Smooth muscle cell (in vitro differentiated cells): Measurements from ENCODE around the gene PROK2. TPM values are rescaled to one million over a fixed set of nuclear protein-coding genes. Genes with fewer than 3 reads are reported as not detected.

ENCODE experiments used
- DNase-seq: peaks from one replicate; lab custom pipeline; 2025; ENCODE audit not compliant: unreplicated experiment; lab: John Stamatoyannopoulos, UW
- H2AFZ ChIP-seq: fragments of 200-600 bp; sonication (generic); 2 replicates; pipeline ENCODE4 v1.6.0; 2016; ENCODE audit warnings: antibody characterized with exemption, low read depth, mild to moderate bottlenecking
- H3F3A ChIP-seq: fragments of 200-600 bp; sonication (generic); 2 replicates; pipeline ENCODE4 v1.6.0; 2017; ENCODE audit warnings: antibody characterized with exemption, low read depth
- H3K27ac ChIP-seq: fragments of 200-600 bp; sonication (generic); 2 replicates; pipeline ENCODE4 v1.5.1; 2016; ENCODE audit warnings: low read depth, mild to moderate bottlenecking
- H3K27me3 ChIP-seq: fragments of 200-600 bp; sonication (generic); 2 replicates; pipeline ENCODE4 v1.6.1; 2016; ENCODE audit warnings: low read depth, mild to moderate bottlenecking
- H3K36me3 ChIP-seq: fragments of 200-600 bp; sonication (generic); 2 replicates; pipeline ENCODE4 v1.5.1; 2016; ENCODE audit warnings: low read depth
- H3K4me1 ChIP-seq: fragments of 200-600 bp; sonication (generic); 2 replicates; pipeline ENCODE4 v1.5.1; 2016; ENCODE audit warnings: low read depth
- H3K4me2 ChIP-seq: fragments of 200-600 bp; sonication (generic); 2 replicates; pipeline ENCODE4 v1.6.0; 2016; ENCODE audit warnings: mild to moderate bottlenecking
- H3K4me3 ChIP-seq: fragments of 200-600 bp; sonication (generic); 2 replicates; pipeline ENCODE4 v1.5.1; 2016; ENCODE audit warnings: mild to moderate bottlenecking
- H3K79me2 ChIP-seq: fragments of 200-600 bp; sonication (generic); 2 replicates; pipeline ENCODE4 v1.6.0; 2016; ENCODE audit warnings: low read depth, mild to moderate bottlenecking
- H3K9ac ChIP-seq: fragments of 200-600 bp; sonication (generic); 2 replicates; pipeline ENCODE4 v1.6.0; 2016; ENCODE audit warnings: low read depth
- H3K9me3 ChIP-seq: fragments of 200-600 bp; sonication (generic); replicated peaks from 2 replicates; pipeline ENCODE4 v1.5.1; 2016; ENCODE audit warnings: low read depth
- H4K20me1 ChIP-seq: fragments of 200-600 bp; sonication (generic); 2 replicates; pipeline ENCODE4 v1.6.0; 2016; ENCODE audit warnings: low read depth
- CTCF ChIP-seq: fragments of 200-600 bp; sonication (generic); IDR thresholded peaks from 2 replicates; pipeline ENCODE4 v1.5.1; 2017; ENCODE audit warnings: borderline replicate concordance, mild to moderate bottlenecking, antibody characterized with exemption; ENCODE audit not compliant: insufficient read depth, poor library complexity, severe bottlenecking
- WGBS: methylation state at CpG from one replicate; pipeline ENCODE4 v1.1.7; 2016; ENCODE audit warnings: low lambda C conversion rate; 5-methylcytosine and 5-hydroxymethylcytosine counted together
- polyA plus RNA-seq: library from polyadenylated mRNA; unstranded; fragments of >200 nt; fragmentation: Nextera tagmentation; extraction: Ambion mirVana; gene quantifications from 2 replicates; pipeline ENCODE4 v1.2.1, GENCODE V29; 2016
- total RNA-seq: library from RNA; depleted of rRNA; stranded (reverse); fragments of >200 nt; gene quantifications from 2 replicates; pipeline ENCODE4 v1.2.3, GENCODE V29; 2014

The PROK2 gene
- total and polyA plus RNA-seq, 2 experiments from 2014 or later, result not detected

GRCh38 chr3:71796290-71796689, 11.3 kb upstream of the PROK2 start:
- no peak overlapping the region for H2AFZ ChIP-seq
- peaks cover 40% of the 10 kb centered on the region for H3K27me3 ChIP-seq
- H3K4me2 ChIP-seq, result no peak overlapping the region
- no peaks in the 10 kb centered on the region for H3K36me3 ChIP-seq
- no peaks in the 10 kb centered on the region for H3K4me1 ChIP-seq
- H3F3A ChIP-seq, result no peaks in the 10 kb centered on the region
- TF ChIP-seq CTCF, result no peak
- no peak overlapping the region for H3K27ac ChIP-seq
- WGBS, result 83% methylated on average over 3 of the region's 3 CpGs
- DNase-seq, result no peak
- H3K79me2 ChIP-seq, result no peaks in the 10 kb centered on the region
- H3K9ac ChIP-seq, result no peak overlapping the region
- H3K9me3 ChIP-seq, result no peaks in the 10 kb centered on the region
- H3K4me3 ChIP-seq, result no peak overlapping the region
- no peaks in the 10 kb centered on the region for H4K20me1 ChIP-seq

- H3K4me1 ChIP-seq, result no peaks in the 10 kb centered on the region
- H3K9ac ChIP-seq, result no peak overlapping the region
- H3K4me2 ChIP-seq, result no peak overlapping the region
- H3K4me3 ChIP-seq, result no peak overlapping the region
- no peaks in the 10 kb centered on the region for H3K79me2 ChIP-seq
- peaks cover 21% of the 10 kb centered on the region for H3K27me3 ChIP-seq
- DNase-seq, result no peak
- no peaks in the 10 kb centered on the region for H3K9me3 ChIP-seq
- no peak for TF ChIP-seq CTCF
- no peaks in the 10 kb centered on the region for H3K36me3 ChIP-seq
- no peak overlapping the region for H3K27ac ChIP-seq
- no peaks in the 10 kb centered on the region for H3F3A ChIP-seq
- 56% methylated on average over 1 of the region's 1 CpG for WGBS
- no peak overlapping the region for H2AFZ ChIP-seq
- H4K20me1 ChIP-seq, result no peaks in the 10 kb centered on the region
Measured at GRCh38 chr3:71791634-71792033, 6.7 kb upstream of the PROK2 start.

GRCh38 chr3:71789922-71790321, 5.0 kb upstream of the PROK2 start:
- no peaks in the 10 kb centered on the region for H3F3A ChIP-seq
- H3K9ac ChIP-seq, result no peak overlapping the region
- H3K27ac ChIP-seq, result no peak overlapping the region
- H2AFZ ChIP-seq, result no peak overlapping the region
- TF ChIP-seq CTCF, result no peak
- no peak overlapping the region for H3K4me2 ChIP-seq
- WGBS, result 94% methylated on average over 1 of the region's 1 CpG
- no peaks in the 10 kb centered on the region for H3K9me3 ChIP-seq
- H4K20me1 ChIP-seq, result no peaks in the 10 kb centered on the region
- peaks cover 36% of the 10 kb centered on the region for H3K27me3 ChIP-seq
- DNase-seq, result no peak
- H3K79me2 ChIP-seq, result no peaks in the 10 kb centered on the region
- H3K4me1 ChIP-seq, result peaks cover 6% of the 10 kb centered on the region
- no peak overlapping the region for H3K4me3 ChIP-seq
- no peaks in the 10 kb centered on the region for H3K36me3 ChIP-seq

GRCh38 chr3:71787851-71788405, 3.0 kb upstream of the PROK2 start:
- Histone ChIP-seq H4K20me1 (no peaks in the 10 kb centered on the region), H3K9me3 (no peaks in the 10 kb centered on the region), H3K79me2 (no peaks in the 10 kb centered on the region), H3K4me2 (no peak overlapping the region), H3F3A (no peaks in the 10 kb centered on the region), H3K27me3 (peaks cover 44% of the 10 kb centered on the region), H3K4me1 (peaks cover 25% of the 10 kb centered on the region), H3K9ac (no peak overlapping the region), H3K4me3 (no peak overlapping the region), H2AFZ (no peak overlapping the region), H3K36me3 (no peaks in the 10 kb centered on the region), H3K27ac (no peak overlapping the region)
- WGBS, result 86% methylated on average over 7 of the region's 7 CpGs
- DNase-seq, result no peak
- TF ChIP-seq CTCF, result no peak
